GM10847 (cell line): Measurements from ENCODE around the gene PLEKHF1.
A peak's percentile ranks its signal among the peaks of the same experiment; 100 is the strongest.

Experiments
- POLR2A ChIP-seq: IDR thresholded peaks from 2 replicates; pipeline ENCODE4 v1.6.1; 2011; ENCODE audit not compliant: insufficient read length; ENCODE audit errors: extremely low read depth

PLEKHF1 gene

GRCh38 chr19:29679598-29680210 is 14.4 kb downstream of the PLEKHF1 start:
- no peak for TF ChIP-seq POLR2A

DNA sequence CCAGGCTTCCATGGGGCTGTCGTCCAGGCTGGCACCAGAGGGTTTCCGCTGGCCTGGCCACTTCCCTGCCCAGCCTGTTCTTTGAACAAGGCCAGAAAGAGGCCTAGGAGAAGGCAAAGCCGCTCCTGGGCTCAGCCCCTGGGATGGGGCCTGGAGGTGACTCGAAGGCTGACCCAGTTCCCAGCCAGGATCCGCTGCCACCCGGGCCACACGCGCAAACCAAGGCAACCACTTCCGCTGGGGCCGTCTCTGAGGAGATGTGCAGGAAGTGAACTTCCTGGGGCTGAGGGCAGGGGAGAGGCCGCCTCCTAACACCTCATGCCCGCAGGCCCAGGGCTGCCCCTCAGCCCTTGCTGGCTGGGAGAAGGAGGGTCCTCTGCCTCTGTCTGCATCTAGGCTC is 15.2 kb downstream of the PLEKHF1 start:
- peak; percentile 20 for TF ChIP-seq POLR2A

GRCh38 chr19:29680937-29681336 is 15.7 kb downstream of the PLEKHF1 start:
- no peak for TF ChIP-seq POLR2A

DNA sequence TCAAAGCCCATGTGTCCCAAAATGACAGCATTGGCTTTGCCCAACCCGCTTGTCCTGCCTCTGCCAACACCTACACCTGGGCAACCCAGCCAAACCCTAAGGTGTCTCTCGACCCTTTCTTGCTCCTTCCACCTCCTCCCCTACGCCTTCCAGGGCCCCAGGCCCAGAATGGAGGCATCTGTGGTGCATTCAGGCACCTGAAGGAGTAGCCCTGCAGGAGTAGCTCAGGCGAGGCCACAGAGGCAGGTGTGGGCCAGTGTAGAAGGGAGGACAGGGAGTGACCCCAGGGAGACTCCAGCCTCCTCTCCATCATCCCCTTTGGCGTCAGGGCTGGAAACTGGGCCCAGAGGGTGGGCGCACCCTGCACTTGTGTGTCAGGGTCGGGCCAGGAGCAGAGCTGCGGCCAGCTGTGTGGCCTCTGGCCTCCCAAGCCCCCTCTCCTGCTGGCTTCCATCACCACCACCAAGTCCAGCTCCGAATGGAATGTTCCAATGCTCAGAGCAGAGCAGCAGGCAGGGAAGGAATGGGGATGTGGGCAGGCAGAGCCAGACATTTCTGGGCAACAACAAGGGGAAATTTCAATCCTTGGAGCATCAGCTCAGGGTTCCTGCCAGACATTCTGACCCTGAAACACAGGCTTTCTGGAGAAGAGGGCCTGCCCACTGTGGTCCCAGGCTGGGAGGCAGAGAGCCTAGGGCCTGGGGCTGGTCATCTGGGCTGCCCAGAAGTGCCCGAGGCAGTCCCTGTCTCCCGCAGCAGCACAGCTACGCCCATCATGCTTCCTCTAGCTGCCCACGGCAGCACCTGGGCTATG is 16.4 kb downstream of the PLEKHF1 start:
- no peak for TF ChIP-seq POLR2A

DNA sequence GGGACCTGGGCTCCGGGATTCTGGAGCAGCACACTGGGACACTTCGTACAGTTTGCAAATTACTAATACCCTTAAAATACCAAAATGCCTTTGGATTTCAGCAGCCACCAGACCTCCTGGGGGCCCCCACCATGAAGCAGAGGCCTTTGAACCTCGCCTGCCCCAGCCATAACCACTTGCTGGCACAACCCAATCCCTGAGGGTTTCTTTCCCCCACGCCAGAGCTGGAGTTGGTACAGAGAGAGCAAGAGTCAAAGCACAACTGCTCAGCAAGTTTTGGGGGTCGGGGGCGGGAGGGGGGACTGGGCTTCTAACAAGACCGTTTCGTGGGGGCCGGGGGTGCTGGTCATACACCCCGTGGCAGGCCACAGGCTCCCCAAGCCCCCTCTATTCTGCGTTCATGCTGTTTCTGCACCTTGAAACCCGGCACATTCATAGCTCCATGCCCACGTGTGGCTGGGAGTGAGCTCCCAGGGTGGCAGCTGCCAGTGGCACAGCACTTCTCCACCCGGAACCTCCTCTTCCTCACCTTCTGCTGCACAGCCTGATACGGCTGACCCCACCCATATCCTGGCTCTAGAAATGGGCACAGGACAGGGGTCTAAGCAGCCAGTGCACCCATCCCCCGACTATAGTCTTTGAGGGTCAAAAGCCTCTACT is 17.1 kb downstream of the PLEKHF1 start:
- no peak for TF ChIP-seq POLR2A

- no peak for TF ChIP-seq POLR2A
Measured at GRCh38 chr19:29683009-29683408, 17.7 kb downstream of the PLEKHF1 start.

- TF ChIP-seq POLR2A = no peak
Measured at GRCh38 chr19:29685326-29685725, 20.1 kb downstream of the PLEKHF1 start.

GRCh38 chr19:29686285-29686805 is 21.1 kb downstream of the PLEKHF1 start:
- no peak for TF ChIP-seq POLR2A

DNA sequence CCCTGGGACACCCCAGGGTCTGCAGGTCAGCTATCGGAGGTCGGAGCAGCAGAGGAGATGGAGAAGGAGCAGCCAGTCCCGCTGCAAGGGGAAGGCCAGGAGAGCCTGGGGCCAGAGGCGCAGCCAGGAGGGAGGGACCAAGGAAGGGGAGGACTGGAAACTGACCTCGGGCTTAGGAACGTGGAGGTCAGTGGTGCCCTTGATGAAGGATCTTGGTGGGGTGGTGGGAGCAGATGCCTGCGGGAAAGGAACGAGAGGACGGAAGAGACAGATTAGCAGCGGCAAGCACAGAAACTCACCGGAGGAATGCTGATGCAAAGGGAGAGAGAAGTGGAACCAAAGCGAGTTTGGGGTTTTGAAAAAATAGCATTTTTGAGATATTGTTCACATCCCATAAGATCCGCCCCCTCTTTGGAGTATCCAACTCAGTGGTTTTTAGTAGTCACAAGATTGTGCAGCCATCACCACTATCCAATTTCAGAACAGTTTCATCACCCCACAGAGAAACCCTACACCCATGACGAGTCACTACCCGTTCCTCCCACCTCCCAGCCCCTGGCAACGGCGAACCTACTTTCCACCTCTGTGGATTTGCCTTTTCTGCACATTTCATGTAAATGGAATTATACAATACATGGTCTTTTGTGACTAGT is 22.1 kb downstream of the PLEKHF1 start:
- no peak for TF ChIP-seq POLR2A

- no peak for TF ChIP-seq POLR2A
Measured at GRCh38 chr19:29687897-29688728, 22.9 kb downstream of the PLEKHF1 start.

- no peak for TF ChIP-seq POLR2A
Measured at GRCh38 chr19:29690842-29691241, 25.6 kb downstream of the PLEKHF1 start.

DNA sequence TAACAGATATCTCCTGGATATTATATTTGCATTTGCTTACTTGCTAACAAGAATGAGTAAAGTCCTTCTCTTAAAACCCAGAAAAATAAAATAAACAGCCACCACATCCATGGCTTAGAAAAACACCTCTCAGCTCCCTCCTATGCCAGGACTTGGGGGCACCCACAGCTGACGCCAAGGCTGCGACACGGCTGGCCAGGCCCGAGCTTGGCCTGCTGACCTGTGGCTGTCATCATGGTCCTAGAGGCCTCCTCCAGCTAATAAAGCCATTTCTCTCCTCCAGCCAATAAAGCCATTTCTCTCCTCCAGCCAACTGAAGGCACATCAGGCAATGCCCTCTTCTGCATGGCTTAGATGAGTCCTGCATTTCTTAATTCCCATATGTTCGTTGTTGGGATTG is 28.9 kb downstream of the PLEKHF1 start:
- TF ChIP-seq POLR2A = no peak

- TF ChIP-seq POLR2A = no peak
Measured at GRCh38 chr19:29694669-29695627, 29.7 kb downstream of the PLEKHF1 start.

- TF ChIP-seq POLR2A = no peak
Measured at GRCh38 chr19:29695765-29696564, 30.7 kb downstream of the PLEKHF1 start.
